Naive B cell (primary cell): ENCODE data around the gene HLA-DQB1. TPM values are rescaled to one million over a fixed set of nuclear protein-coding genes. Genes with fewer than 3 reads are reported as not detected.
A peak's percentile ranks its signal among the peaks of the same experiment; 100 is the strongest.
"Not testable (repeated sequence)": the region's sequence is repeated elsewhere in the genome, so short reads cannot be mapped to it uniquely, and the experiment has no call there.

Experiments
- ATAC-seq, 2 donors: fragments of 150-1000 bp; cut with Tn5 transposase; 2 replicates each; pipeline ENCODE4 v1.10.0; 2021; ENCODE audit warnings: low read depth in 2 of 2, mild to moderate bottlenecking in 2 of 2, moderate library complexity in 2 of 2
- DNase-seq: peaks from one replicate; pipeline ENCODE4 v3.0.0; 2022
- H3K27ac Mint-ChIP-seq, 6 donors: one replicate each; pipeline ENCODE4 v1.8.0; 2020 to 2022; ENCODE audit warnings: mild to moderate bottlenecking in 6 of 6, mixed read lengths in 6 of 6, moderate library complexity in 5 of 6, inconsistent platforms in 2 of 6
- H3K27me3 Mint-ChIP-seq, 3 donors: one replicate each; pipeline ENCODE4 v1.8.0; 2021 to 2022; ENCODE audit warnings: mixed read lengths in 3 of 3, mild to moderate bottlenecking in 1 of 3
- H3K36me3 Mint-ChIP-seq, 2 donors: one replicate each; pipeline ENCODE4 v1.8.0; 2020 to 2022; ENCODE audit warnings: mixed read lengths in 2 of 2, inconsistent platforms in 1 of 2, mild to moderate bottlenecking in 1 of 2
- H3K4me1 Mint-ChIP-seq, 3 donors: one replicate each; pipeline ENCODE4 v1.8.0; 2020 to 2022; ENCODE audit warnings: mixed read lengths in 3 of 3, inconsistent platforms in 1 of 3, mild to moderate bottlenecking in 1 of 3, moderate library complexity in 1 of 3
- H3K4me3 Mint-ChIP-seq, 8 donors: one replicate each; pipeline ENCODE4 v1.8.0; 2020 to 2022; ENCODE audit warnings: mild to moderate bottlenecking in 8 of 8, mixed read lengths in 8 of 8, moderate library complexity in 8 of 8, inconsistent platforms in 2 of 8
- H3K9me3 Mint-ChIP-seq, 7 donors: one replicate each; pipeline ENCODE4 v1.8.0; 2020 to 2022; ENCODE audit warnings: mixed read lengths in 7 of 7, mild to moderate bottlenecking in 5 of 7, inconsistent platforms in 2 of 7, moderate library complexity in 1 of 7
- polyA plus RNA-seq, 6 donors: library from polyadenylated mRNA; unstranded; fragments of 300-500 nt; fragmentation: Illumina TruSeq; gene quantifications; one replicate each; pipeline ENCODE4 v1.2.3, GENCODE V29; 2021; ENCODE audit warnings: low read depth in 6 of 6

Gene HLA-DQB1
- 1,000 to 10,000 TPM in 5 of 6 donors, 100 to 1,000 TPM in 1; 140 to 2,258 (median 1,433) TPM for polyA plus RNA-seq

DNA sequence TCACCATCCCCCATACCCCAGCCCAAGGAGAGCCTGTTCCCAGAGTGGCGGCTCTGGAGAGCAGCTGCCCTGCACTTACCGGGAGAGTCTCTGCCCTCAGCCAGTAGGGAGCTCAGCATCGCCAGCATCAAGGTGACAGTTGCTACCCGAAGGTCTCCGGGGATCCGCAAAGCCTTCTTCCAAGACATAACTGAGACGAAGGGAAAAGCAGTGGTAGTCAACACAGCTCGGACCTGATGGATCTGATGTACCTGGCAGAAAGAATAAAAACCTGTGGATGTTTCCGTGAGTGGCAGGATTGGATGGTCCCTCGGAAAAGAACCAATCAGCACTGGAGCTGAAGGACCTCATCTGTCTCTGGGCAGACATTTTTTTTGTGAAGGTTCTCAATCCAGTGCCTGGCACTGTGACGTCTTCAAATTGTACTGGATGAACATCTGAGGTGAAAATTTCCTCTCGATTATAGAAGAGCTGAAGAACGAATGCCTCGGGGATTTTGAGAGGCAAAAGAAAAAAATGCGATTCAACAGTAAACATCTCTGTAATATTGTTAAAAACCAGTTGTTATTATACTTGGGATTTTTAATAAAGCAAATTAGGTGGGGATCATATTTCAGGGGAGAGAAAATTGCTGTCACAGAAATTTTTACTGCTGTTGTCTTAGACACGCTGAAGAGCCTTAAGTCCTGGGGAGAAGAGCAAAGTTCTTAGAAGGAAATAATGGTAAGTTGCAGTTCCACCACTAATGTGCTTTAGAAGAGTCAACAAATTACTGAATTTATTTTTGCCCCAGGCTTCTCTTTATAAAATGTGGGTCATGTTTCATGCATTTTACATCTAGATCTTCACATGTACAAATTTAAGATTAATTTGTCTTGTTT lies at the start of gene HLA-DQB1:
HLA-DQB1 (minus strand) TSS at position 238 of the 881 bp plus-strand sequence; CDS start at position 188, 50 bp downstream.
- DNase-seq (peak; percentile 58), ATAC-seq (peak; percentile 59 to 61)
- H3K9me3 Mint-ChIP-seq: peaks cover 0 to 2% (median under 1%) of the 10 kb centered on the region in 7 donors
- H3K4me3 Mint-ChIP-seq: peak within 1 kb of the TSS; percentile 87 to 99 (median 97)
- H3K36me3 Mint-ChIP-seq: peaks cover 33 to 41% of the 10 kb centered on the region in 2 donors
- H3K4me1 Mint-ChIP-seq: peaks cover 65 to 79% (median 72%) of the 10 kb centered on the region in 3 donors
- H3K27ac Mint-ChIP-seq: peak within 1 kb of the TSS; percentile 100
- no peaks in the 10 kb centered on the region for H3K27me3 Mint-ChIP-seq

DNA sequence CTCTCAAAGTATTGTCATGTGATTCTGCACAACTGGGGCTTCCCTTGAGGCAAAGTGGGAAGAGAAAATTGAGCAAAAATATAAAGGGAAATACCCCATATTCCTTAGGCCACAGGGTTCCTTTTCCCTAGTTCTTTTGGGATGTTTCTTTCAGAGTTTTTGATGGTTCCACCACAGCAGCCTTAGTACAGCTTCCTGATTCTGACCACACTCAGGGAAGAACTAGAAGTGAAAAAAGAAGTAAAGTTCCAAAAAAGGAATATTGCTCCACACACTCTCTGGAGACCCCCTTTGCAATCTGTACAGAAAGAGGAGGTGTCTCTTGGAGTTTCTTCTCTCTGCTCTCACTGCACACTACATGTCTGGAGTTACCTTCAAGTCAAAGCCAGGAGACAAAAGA lies 46.8 kb upstream of the HLA-DQB1 start:
- Mint-ChIP-seq H3K9me3 (no peaks in the 10 kb centered on the region), H3K4me3 (no peak overlapping the region), H3K27ac (no peak overlapping the region), H3K36me3 (no peaks in the 10 kb centered on the region), H3K27me3 (peaks cover 0 to 6% (median 6%) of the 10 kb centered on the region in 3 donors), H3K4me1 (peaks cover 0 to 6% (median 0%) of the 10 kb centered on the region in 3 donors)
- ATAC-seq (no peak), DNase-seq (no peak)

DNA sequence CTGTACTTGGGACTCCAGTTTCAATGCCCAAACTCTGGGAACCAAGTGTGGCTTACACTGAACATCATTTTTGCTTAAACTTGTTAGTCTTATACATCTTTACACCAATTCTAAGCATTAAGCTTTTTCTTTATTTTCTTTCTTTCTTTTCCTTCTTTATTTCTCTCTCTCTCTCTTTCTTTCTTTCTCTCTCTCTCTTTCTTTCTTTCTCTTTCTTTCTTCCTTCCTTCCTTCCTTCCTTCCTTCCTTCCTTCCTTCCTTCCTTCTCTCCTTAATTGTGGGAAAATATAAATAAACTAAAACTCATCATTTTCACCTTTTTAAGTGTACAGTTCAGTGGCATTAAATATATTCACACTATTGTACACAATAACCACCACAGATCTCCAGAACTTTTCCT lies 43.2 kb upstream of the HLA-DQB1 start:
- no peak overlapping the region for H3K4me3 Mint-ChIP-seq
- ATAC-seq: no peak

DNA sequence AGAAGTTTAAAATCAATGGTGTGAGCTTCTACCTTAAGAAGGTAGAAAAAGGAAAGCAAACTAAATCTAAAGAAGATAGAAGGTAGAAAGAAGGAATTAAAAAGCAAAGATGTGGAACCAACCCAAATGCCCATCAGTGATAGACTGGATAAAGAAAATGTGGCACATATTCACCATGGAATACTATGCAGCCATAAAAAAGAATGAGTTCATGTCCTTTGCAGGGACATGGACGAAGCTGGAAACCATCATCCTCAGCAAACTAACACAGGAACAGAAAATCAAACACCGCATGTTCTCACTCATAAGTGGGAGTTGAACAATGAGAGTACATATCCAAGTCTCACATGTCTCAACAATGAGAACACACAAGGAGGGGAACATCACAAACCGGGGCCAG lies 38.7 kb upstream of the HLA-DQB1 start:
- H3K27ac Mint-ChIP-seq: peak overlapping the region in 1 of 6 donors; percentile 70
- DNase-seq, H3K36me3 Mint-ChIP-seq, H3K4me3 Mint-ChIP-seq, ATAC-seq, H3K9me3 Mint-ChIP-seq: not testable (repeated sequence)
- peaks cover 13 to 21% (median 15%) of the 10 kb centered on the region in 3 donors for H3K27me3 Mint-ChIP-seq
- H3K4me1 Mint-ChIP-seq: peaks cover 4 to 11% (median 7%) of the 10 kb centered on the region in 3 donors

More for the DNA sequence above, 43.2 kb upstream of the HLA-DQB1 start:
- peaks cover 0 to 7% of the 10 kb centered on the region in 2 donors for H3K36me3 Mint-ChIP-seq
- peaks cover 0 to 12% (median 2%) of the 10 kb centered on the region in 3 donors for H3K4me1 Mint-ChIP-seq
- DNase-seq: no peak
- H3K27me3 Mint-ChIP-seq: peaks cover 0 to 7% (median 0%) of the 10 kb centered on the region in 3 donors
- peaks cover 0 to 4% (median 2%) of the 10 kb centered on the region in 7 donors for H3K9me3 Mint-ChIP-seq
- no peak overlapping the region for H3K27ac Mint-ChIP-seq

DNA sequence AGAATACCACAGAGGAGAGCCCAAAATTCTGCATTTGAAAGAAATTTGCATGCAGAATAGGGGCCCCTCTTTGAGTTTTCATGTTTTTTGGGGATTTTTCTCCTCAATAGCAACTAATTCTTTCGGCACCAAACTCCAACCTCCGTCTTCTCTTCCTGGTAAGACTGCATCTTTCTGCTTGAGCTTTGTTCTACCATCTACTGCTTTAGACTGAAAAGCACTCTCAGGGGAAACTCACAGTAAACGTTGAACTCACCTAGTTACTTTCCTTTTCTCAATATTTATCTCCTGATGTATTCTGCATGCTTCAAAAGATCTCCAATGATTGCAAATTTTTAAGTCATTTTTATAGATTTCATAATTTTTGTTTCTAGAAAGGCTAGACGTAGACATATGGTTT lies 36.9 kb upstream of the HLA-DQB1 start:
- Mint-ChIP-seq H3K4me1 (peaks cover 4 to 11% (median 7%) of the 10 kb centered on the region in 3 donors), H3K4me3 (peak overlapping the region in 1 of 8 donors; percentile 28)

DNA sequence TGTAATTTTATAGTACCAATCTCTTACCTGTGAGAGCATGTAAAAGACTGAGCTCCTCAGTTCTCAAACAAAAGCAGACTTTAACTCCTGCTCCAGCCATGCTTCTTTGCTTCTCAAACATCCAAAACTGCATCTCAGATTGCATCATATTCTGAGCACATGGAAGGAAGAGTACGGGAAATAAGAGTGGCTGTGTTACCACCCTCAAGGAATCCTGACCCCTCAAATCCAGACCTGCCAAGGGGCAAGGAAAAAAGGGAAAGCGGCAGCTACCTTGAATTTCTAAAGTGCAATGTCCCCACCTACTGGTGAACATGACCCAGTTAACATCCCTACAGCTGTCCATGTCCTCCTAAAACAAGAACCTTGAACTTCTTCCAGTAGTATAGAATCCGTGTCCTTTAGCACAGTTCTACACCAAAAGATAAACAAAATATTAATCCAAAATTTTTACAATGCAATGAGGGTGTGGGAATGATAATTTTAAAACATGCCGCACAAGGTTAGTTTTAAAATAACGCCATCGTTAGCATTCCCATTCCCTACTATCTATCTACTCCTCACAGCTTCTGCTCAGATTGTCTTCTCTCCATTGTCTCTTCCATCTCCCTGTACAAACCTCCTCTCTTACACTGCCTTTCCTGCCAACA lies 34.1 kb upstream of the HLA-DQB1 start:
- peak; percentile 49 for DNase-seq
- peaks cover 4 to 11% (median 7%) of the 10 kb centered on the region in 3 donors for H3K4me1 Mint-ChIP-seq
- peak overlapping the region in 7 of 8 donors; percentile 37 to 86 (median 75) for H3K4me3 Mint-ChIP-seq
- ATAC-seq: peak; percentile 84 to 88
- H3K27me3 Mint-ChIP-seq: peaks cover 13 to 21% (median 15%) of the 10 kb centered on the region in 3 donors
- H3K27ac Mint-ChIP-seq: peak overlapping the region in 5 of 6 donors; percentile 3 to 92 (median 67)
- H3K36me3 Mint-ChIP-seq: peaks cover 0 to 7% of the 10 kb centered on the region in 2 donors
- peaks cover 0 to 4% (median 2%) of the 10 kb centered on the region in 7 donors for H3K9me3 Mint-ChIP-seq

More for the DNA sequence above, 36.9 kb upstream of the HLA-DQB1 start:
- Mint-ChIP-seq H3K36me3 (peaks cover 0 to 7% of the 10 kb centered on the region in 2 donors), H3K27me3 (peaks cover 13 to 21% (median 15%) of the 10 kb centered on the region in 3 donors), H3K9me3 (peaks cover 0 to 4% (median 2%) of the 10 kb centered on the region in 7 donors), H3K27ac (peak overlapping the region in 1 of 6 donors; percentile 6)
- no peak for ATAC-seq
- DNase-seq: no peak

DNA sequence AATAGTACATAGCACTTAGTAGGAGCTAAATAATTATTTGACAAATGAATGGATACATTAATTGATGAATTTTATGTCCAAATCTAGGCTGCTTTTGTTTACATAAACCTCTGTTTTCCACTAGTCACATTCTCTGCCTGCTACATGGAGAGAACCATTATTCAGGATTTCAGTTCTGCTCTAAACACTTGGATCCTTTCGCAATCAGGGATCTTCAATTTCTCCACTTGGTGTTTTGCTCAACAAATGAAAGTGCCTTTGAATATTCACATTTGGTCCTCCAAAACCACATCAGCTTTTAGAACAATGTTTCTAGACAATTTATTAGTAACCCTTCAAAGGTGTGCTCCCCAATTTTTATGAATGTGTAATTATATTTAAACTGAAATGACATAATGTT lies 30.6 kb upstream of the HLA-DQB1 start:
- no peak for ATAC-seq
- H3K9me3 Mint-ChIP-seq: peaks cover 0 to 3% (median 0%) of the 10 kb centered on the region in 7 donors
- H3K36me3 Mint-ChIP-seq: no peaks in the 10 kb centered on the region
- no peak overlapping the region for H3K27ac Mint-ChIP-seq
- no peak overlapping the region for H3K4me3 Mint-ChIP-seq
- peaks cover 4 to 16% (median 8%) of the 10 kb centered on the region in 3 donors for H3K4me1 Mint-ChIP-seq
- H3K27me3 Mint-ChIP-seq: peaks cover 5 to 10% (median 7%) of the 10 kb centered on the region in 3 donors
- no peak for DNase-seq

DNA sequence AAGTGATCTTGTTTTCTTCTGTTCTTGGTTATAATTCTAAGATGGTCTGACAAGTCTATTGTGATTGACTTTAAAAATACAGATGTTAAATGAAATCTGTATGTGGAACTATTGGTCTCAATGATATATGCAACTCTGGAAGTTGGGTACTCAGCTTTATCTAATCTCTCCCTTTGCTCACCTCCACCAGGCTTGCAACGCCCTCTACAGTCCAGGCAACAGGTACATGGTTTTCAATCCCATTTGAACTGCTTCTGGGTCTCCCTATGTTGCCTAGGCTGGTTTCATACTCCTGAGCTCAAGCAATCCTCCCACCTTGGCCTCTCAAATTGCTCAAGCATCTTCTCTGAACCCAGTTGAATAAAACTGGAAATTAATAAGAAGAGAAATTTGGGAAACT lies 25.6 kb upstream of the HLA-DQB1 start:
- H3K4me1 Mint-ChIP-seq: peaks cover 22 to 34% (median 29%) of the 10 kb centered on the region in 3 donors
- H3K27me3 Mint-ChIP-seq: no peaks in the 10 kb centered on the region
- DNase-seq: peak; percentile 44
- H3K9me3 Mint-ChIP-seq: peaks cover 0 to 3% (median 0%) of the 10 kb centered on the region in 7 donors
- ATAC-seq: peak; percentile 64 to 73
- H3K4me3 Mint-ChIP-seq: peak overlapping the region in 7 of 8 donors; percentile 25 to 83 (median 64)
- H3K36me3 Mint-ChIP-seq: peaks cover 0 to under 1% of the 10 kb centered on the region in 2 donors
- H3K27ac Mint-ChIP-seq: peak overlapping the region; percentile 82 to 98 (median 96)

DNA sequence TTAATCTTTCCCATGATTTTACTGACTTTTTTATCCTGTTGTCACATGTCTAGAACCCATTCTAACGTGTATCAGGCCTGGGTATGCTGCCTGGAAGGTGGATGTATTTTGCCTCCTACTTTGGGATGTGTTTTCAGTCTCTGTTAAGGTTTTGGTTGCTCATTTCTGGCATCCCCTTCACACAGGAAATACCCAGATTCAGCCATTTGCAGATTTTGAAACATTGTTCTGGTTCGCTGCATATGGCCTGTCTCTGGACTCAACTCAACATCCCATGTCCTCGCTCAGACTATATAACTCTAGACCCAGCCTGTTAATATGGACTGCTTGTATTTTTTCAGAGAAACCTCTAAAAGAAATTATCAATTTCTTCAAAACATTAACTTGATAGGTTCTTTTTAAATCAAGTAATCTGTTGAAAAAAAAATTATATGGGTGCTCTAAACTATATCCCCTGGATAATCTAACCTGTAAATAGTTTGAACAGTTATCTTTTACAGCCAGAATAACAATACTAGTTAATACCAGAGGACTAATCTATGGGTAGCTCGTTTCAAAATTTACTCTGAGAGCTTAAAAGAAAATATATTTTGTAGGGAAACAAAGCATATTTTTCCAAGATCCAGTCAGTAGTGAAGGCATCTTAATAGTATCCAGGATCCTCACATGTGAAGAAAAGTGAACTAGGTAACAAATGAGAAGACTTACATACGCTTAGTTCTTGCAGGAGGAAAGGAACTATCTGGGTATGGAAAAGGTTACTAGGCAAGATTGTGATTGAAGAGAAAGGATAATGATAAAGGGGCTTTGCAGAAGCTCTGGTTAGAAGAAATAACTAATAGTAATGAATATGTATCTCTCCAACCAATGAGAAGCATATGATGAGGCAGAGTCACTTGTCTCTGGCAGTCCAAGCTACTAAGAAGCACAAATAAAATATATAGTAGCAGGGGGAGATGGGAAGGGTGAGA lies 23.4 kb upstream of the HLA-DQB1 start:
- peak overlapping the region; percentile 96 to 100 (median 99) for H3K27ac Mint-ChIP-seq
- ATAC-seq (peak; percentile 66), DNase-seq (peak; percentile 75)
- H3K27me3 Mint-ChIP-seq: no peaks in the 10 kb centered on the region
- H3K4me3 Mint-ChIP-seq: peak overlapping the region; percentile 55 to 90 (median 82)
- H3K9me3 Mint-ChIP-seq: peaks cover 0 to 2% (median 0%) of the 10 kb centered on the region in 7 donors
- H3K36me3 Mint-ChIP-seq: peaks cover 0 to 7% of the 10 kb centered on the region in 2 donors
- peaks cover 35 to 52% (median 41%) of the 10 kb centered on the region in 3 donors for H3K4me1 Mint-ChIP-seq

DNA sequence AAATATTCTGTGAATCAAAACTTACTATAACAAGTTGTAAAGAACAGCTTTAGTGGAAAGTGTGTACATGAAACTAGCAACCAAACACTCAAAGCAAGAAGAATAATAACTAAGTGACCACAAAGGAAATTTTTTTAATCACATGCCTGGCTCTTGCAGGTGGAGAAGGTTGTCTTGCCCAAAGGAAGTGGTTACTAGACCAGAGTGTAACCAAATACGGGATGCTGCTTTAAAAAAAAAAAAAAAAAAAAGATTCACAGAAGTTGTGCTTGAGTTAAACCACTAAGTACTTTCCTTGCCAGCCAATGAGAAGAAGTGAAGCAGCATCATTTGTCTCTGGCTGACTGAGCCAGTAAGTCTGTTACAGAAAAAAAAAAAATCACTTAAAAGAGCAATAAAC lies 19.1 kb upstream of the HLA-DQB1 start:
- Mint-ChIP-seq H3K36me3 (peaks cover 0 to 7% of the 10 kb centered on the region in 2 donors), H3K27me3 (no peaks in the 10 kb centered on the region), H3K4me3 (peak overlapping the region; percentile 47 to 90 (median 77)), H3K4me1 (peaks cover 36 to 57% (median 50%) of the 10 kb centered on the region in 3 donors), H3K27ac (peak overlapping the region; percentile 96 to 99 (median 98)), H3K9me3 (peaks cover 0 to 5% (median under 1%) of the 10 kb centered on the region in 7 donors)
- ATAC-seq: peak; percentile 73 to 77
- peak; percentile 73 for DNase-seq

DNA sequence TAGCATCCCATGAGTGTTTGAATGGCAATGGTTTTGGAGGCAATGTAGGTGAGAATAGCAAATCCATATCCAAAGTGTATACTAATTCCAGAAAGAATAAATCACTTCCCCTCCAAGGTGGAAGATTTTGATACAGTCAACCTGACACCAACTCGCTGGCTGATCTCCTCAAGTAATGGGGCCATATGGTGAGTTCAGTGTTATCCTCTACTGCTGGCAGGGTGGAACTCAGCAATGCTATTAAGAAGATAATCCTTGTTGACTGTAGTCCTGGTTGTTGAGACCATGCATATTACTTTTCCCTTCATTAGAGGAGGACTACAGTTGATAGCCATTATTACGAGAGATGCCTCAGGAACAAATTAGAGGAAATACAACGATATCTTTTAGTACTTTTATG lies 17.8 kb upstream of the HLA-DQB1 start:
- Mint-ChIP-seq H3K36me3 (peaks cover 0 to 7% of the 10 kb centered on the region in 2 donors), H3K4me3 (peak overlapping the region in 4 of 8 donors; percentile 10 to 62 (median 28)), H3K4me1 (peaks cover 35 to 53% (median 45%) of the 10 kb centered on the region in 3 donors), H3K27me3 (no peaks in the 10 kb centered on the region), H3K27ac (peak overlapping the region; percentile 96 to 99 (median 98)), H3K9me3 (peaks cover 0 to 6% (median 3%) of the 10 kb centered on the region in 7 donors)
- DNase-seq (no peak), ATAC-seq (no peak)

DNA sequence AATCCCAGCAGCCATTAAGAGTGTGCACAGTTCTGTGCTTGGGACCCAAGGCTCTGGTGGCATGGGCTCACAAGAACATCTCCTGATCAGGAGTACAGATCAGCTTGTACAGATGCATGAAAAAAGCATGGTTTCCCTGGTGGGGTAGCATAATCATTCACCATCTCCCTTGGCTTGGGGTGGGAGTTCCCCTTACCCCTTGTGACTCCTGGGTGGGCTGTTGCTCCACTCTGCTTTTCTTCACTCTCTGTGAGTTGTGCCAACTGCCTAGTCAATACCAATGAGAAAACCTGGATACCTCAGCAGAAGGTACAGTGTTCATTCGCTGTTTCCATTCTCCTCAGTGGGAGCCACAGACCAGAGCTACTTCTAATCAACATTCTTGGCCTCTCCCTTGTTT lies 13.6 kb upstream of the HLA-DQB1 start:
- H3K4me3 Mint-ChIP-seq: peak overlapping the region in 5 of 8 donors; percentile 2 to 64 (median 36)
- ATAC-seq (peak in 1 of 2 donors; percentile 54), DNase-seq (no peak)
- H3K9me3 Mint-ChIP-seq: peaks cover 2 to 23% (median 7%) of the 10 kb centered on the region in 7 donors
- H3K27me3 Mint-ChIP-seq: no peaks in the 10 kb centered on the region
- H3K27ac Mint-ChIP-seq: peak overlapping the region in 5 of 6 donors; percentile 51 to 96 (median 81)
- H3K4me1 Mint-ChIP-seq: peaks cover 23 to 34% (median 24%) of the 10 kb centered on the region in 3 donors
- peaks cover 10 to 17% of the 10 kb centered on the region in 2 donors for H3K36me3 Mint-ChIP-seq
